ENCODE measurements around the gene PDLIM7. TPM values are rescaled to one million over a fixed set of nuclear protein-coding genes. Genes with fewer than 3 reads are reported as not detected.
A peak's percentile ranks its signal among the peaks of the same experiment; 100 is the strongest.

PDLIM7 gene
- polyA plus RNA-seq, 4 donors: 82.9 to 129 (median 96.9) TPM

- no peak for DNase-seq (ENCODE audit: low read depth in 4 of 4, low spot score in 3 of 4)
Measured at GRCh38 chr5:177524941-177525655, 27.7 kb upstream of the PDLIM7 start.

GRCh38 chr5:177524539-177524900 is 27.1 kb upstream of the PDLIM7 start:
- DNase-seq (ENCODE audit: low read depth in 4 of 4, low spot score in 3 of 4): no peak

- DNase-seq (ENCODE audit: low read depth in 4 of 4, low spot score in 3 of 4): no peak
Measured at GRCh38 chr5:177523711-177524538, 26.5 kb upstream of the PDLIM7 start.

- no peak for DNase-seq (ENCODE audit: low read depth in 4 of 4, low spot score in 3 of 4)
Measured at GRCh38 chr5:177520916-177521513, 23.6 kb upstream of the PDLIM7 start.

GRCh38 chr5:177520271-177520670 is 22.9 kb upstream of the PDLIM7 start:
- DNase-seq (ENCODE audit: low read depth in 4 of 4, low spot score in 3 of 4): no peak

- DNase-seq (ENCODE audit: low read depth in 4 of 4, low spot score in 3 of 4): no peak
Measured at GRCh38 chr5:177519463-177520235, 22.2 kb upstream of the PDLIM7 start.

- peak; percentile 95 to 96 (median 96) for DNase-seq (ENCODE audit: low read depth in 4 of 4, low spot score in 3 of 4)
Measured at GRCh38 chr5:177516601-177517568, 19.5 kb upstream of the PDLIM7 start, which contains the start of gene DDX41. TSS of gene DDX41 (minus strand) at chr5:177516961. CDS start at chr5:177516945, 16 bp downstream.

- DNase-seq (ENCODE audit: low read depth in 4 of 4, low spot score in 3 of 4): no peak
Measured at GRCh38 chr5:177515580-177515979, 18.2 kb upstream of the PDLIM7 start.

GRCh38 chr5:177514541-177514940 is 17.1 kb upstream of the PDLIM7 start:
- DNase-seq (ENCODE audit: low read depth in 4 of 4, low spot score in 3 of 4): no peak

GRCh38 chr5:177513500-177513899 is 16.1 kb upstream of the PDLIM7 start:
- no peak for DNase-seq (ENCODE audit: low read depth in 4 of 4, low spot score in 3 of 4)

GRCh38 chr5:177512736-177513380 is 15.5 kb upstream of the PDLIM7 start:
- DNase-seq (ENCODE audit: low read depth in 4 of 4, low spot score in 3 of 4): no peak

GRCh38 chr5:177511796-177512675 is 14.6 kb upstream of the PDLIM7 start:
- DNase-seq (ENCODE audit: low read depth in 4 of 4, low spot score in 3 of 4): no peak

- no peak for DNase-seq (ENCODE audit: low read depth in 4 of 4, low spot score in 3 of 4)
Measured at GRCh38 chr5:177511181-177511580, 13.8 kb upstream of the PDLIM7 start.

GRCh38 chr5:177510567-177511053 is 13.2 kb upstream of the PDLIM7 start:
- no peak for DNase-seq (ENCODE audit: low read depth in 4 of 4, low spot score in 3 of 4)

- DNase-seq (ENCODE audit: low read depth in 4 of 4, low spot score in 3 of 4): no peak
Measured at GRCh38 chr5:177509991-177510566, 12.7 kb upstream of the PDLIM7 start.

GRCh38 chr5:177509381-177509951 is 12.1 kb upstream of the PDLIM7 start, which contains the start of gene DOK3:
TSS of gene DOK3 (minus strand) at chr5:177509826. CDS start at chr5:177509540, 286 bp downstream.
- DNase-seq (ENCODE audit: low read depth in 4 of 4, low spot score in 3 of 4): no peak

GRCh38 chr5:177508837-177509236 is 11.4 kb upstream of the PDLIM7 start:
- no peak for DNase-seq (ENCODE audit: low read depth in 4 of 4, low spot score in 3 of 4)
